WERI-Rb-1 (cell line): ENCODE results near the gene NOTCH2NLA.
"Not testable (repeated sequence)": the region's sequence is repeated elsewhere in the genome, so short reads cannot be mapped to it uniquely, and the experiment has no call there.

Source experiments
- DNase-seq: peaks from one replicate; pipeline ENCODE4 v3.0.0-alpha.2; 2020
- H3K27ac ChIP-seq: fragments of 250-450 bp; sonication (Bioruptor Pico); 2 replicates; pipeline ENCODE4 v1.5.1; 2020; ENCODE audit warnings: mild to moderate bottlenecking, moderate library complexity
- H3K27me3 ChIP-seq: fragments of 250-450 bp; sonication (Bioruptor Pico); 2 replicates; pipeline ENCODE4 v1.5.1; 2021; ENCODE audit warnings: mild to moderate bottlenecking, low read depth, moderate library complexity; ENCODE audit not compliant: insufficient read depth, severe bottlenecking
- H3K36me3 ChIP-seq: fragments of 250-450 bp; sonication (Bioruptor Pico); 2 replicates; pipeline ENCODE4 v1.5.1; 2020; ENCODE audit warnings: mild to moderate bottlenecking, moderate library complexity
- H3K4me3 ChIP-seq: 2 replicates; pipeline ENCODE4 v1.5.1; 2011; ENCODE audit warnings: low read depth, mild to moderate bottlenecking, control low read depth, low read length
- H3K9me3 ChIP-seq: fragments of 250-450 bp; sonication (Bioruptor Pico); 2 replicates; pipeline ENCODE4 v1.5.1; 2021; ENCODE audit warnings: mild to moderate bottlenecking, moderate library complexity; ENCODE audit not compliant: severe bottlenecking

The NOTCH2NLA gene

GRCh38 chr1:146228710-146229477 lies at the start of gene NOTCH2NLA:
Gene NOTCH2NLA (minus strand): TSS chr1:146229021. CDS start chr1:146189337, 39,684 bp downstream.
- not testable (repeated sequence) for H3K36me3 ChIP-seq, H3K27me3 ChIP-seq, H3K27ac ChIP-seq, H3K9me3 ChIP-seq
- DNase-seq: peak; percentile 30
- peak within 1 kb of the TSS; percentile 56 for H3K4me3 ChIP-seq

- not testable (repeated sequence) for H3K27ac ChIP-seq, DNase-seq, H3K36me3 ChIP-seq, H3K4me3 ChIP-seq, H3K9me3 ChIP-seq, H3K27me3 ChIP-seq
Measured at GRCh38 chr1:146278346-146278745, 49.5 kb upstream of the NOTCH2NLA start.

GRCh38 chr1:146277087-146277486 lies 48.3 kb upstream of the NOTCH2NLA start:
- not testable (repeated sequence) for DNase-seq, H3K27ac ChIP-seq, H3K36me3 ChIP-seq, H3K9me3 ChIP-seq, H3K4me3 ChIP-seq, H3K27me3 ChIP-seq

- H3K4me3 ChIP-seq, DNase-seq, H3K9me3 ChIP-seq, H3K27me3 ChIP-seq, H3K36me3 ChIP-seq, H3K27ac ChIP-seq: not testable (repeated sequence)
Measured at GRCh38 chr1:146274083-146274482, 45.3 kb upstream of the NOTCH2NLA start.

GRCh38 chr1:146273194-146273593 lies 44.4 kb upstream of the NOTCH2NLA start:
- H3K36me3 ChIP-seq, DNase-seq, H3K9me3 ChIP-seq, H3K27me3 ChIP-seq, H3K4me3 ChIP-seq, H3K27ac ChIP-seq: not testable (repeated sequence)

GRCh38 chr1:146272734-146273133 lies 43.9 kb upstream of the NOTCH2NLA start:
- not testable (repeated sequence) for DNase-seq, H3K27me3 ChIP-seq, H3K9me3 ChIP-seq, H3K4me3 ChIP-seq, H3K36me3 ChIP-seq, H3K27ac ChIP-seq

- not testable (repeated sequence) for H3K4me3 ChIP-seq, H3K27me3 ChIP-seq, H3K36me3 ChIP-seq, H3K27ac ChIP-seq, DNase-seq, H3K9me3 ChIP-seq
Measured at GRCh38 chr1:146271977-146272376, 43.2 kb upstream of the NOTCH2NLA start.

GRCh38 chr1:146270129-146270528 lies 41.3 kb upstream of the NOTCH2NLA start:
- not testable (repeated sequence) for H3K27ac ChIP-seq, DNase-seq, H3K36me3 ChIP-seq, H3K4me3 ChIP-seq, H3K9me3 ChIP-seq, H3K27me3 ChIP-seq

GRCh38 chr1:146266179-146266748 lies 37.4 kb upstream of the NOTCH2NLA start:
- not testable (repeated sequence) for H3K36me3 ChIP-seq, H3K4me3 ChIP-seq, H3K27ac ChIP-seq, DNase-seq, H3K9me3 ChIP-seq, H3K27me3 ChIP-seq

- not testable (repeated sequence) for H3K4me3 ChIP-seq, H3K9me3 ChIP-seq, DNase-seq, H3K27ac ChIP-seq, H3K27me3 ChIP-seq, H3K36me3 ChIP-seq
Measured at GRCh38 chr1:146264761-146265160, 35.9 kb upstream of the NOTCH2NLA start.

GRCh38 chr1:146260006-146260730 lies 31.3 kb upstream of the NOTCH2NLA start:
- H3K9me3 ChIP-seq, H3K36me3 ChIP-seq, DNase-seq, H3K4me3 ChIP-seq, H3K27ac ChIP-seq, H3K27me3 ChIP-seq: not testable (repeated sequence)

- H3K4me3 ChIP-seq, DNase-seq: not testable (repeated sequence)
Measured at GRCh38 chr1:146257992-146258552, 29.3 kb upstream of the NOTCH2NLA start.

GRCh38 chr1:146254569-146255197 lies 25.9 kb upstream of the NOTCH2NLA start:
- not testable (repeated sequence) for H3K4me3 ChIP-seq, H3K27ac ChIP-seq, H3K27me3 ChIP-seq, H3K9me3 ChIP-seq, H3K36me3 ChIP-seq
- peak; percentile 15 for DNase-seq

More at GRCh38 chr1:146257992-146258552, 29.3 kb upstream of the NOTCH2NLA start:
- H3K9me3 ChIP-seq, H3K27ac ChIP-seq, H3K36me3 ChIP-seq, H3K27me3 ChIP-seq: not testable (repeated sequence)

GRCh38 chr1:146253249-146253855 lies 24.5 kb upstream of the NOTCH2NLA start:
- not testable (repeated sequence) for H3K4me3 ChIP-seq, H3K27me3 ChIP-seq, DNase-seq, H3K36me3 ChIP-seq, H3K9me3 ChIP-seq, H3K27ac ChIP-seq
